ENCODE data around the gene ILKAP. TPM values are rescaled to one million over a fixed set of nuclear protein-coding genes. Genes with fewer than 3 reads are reported as not detected.

The ILKAP gene
- polyA plus RNA-seq, 3 donors, result 23.2 to 44.2 (median 29.3) TPM

GRCh38 chr2:238122287-238123217 is 80.9 kb downstream of the ILKAP start:
- Histone ChIP-seq H3K9ac (ENCODE audit: insufficient read depth, low read length, poor library complexity, severe bottlenecking) (no peak overlapping the region), H3K27me3 (ENCODE audit: control insufficient read depth in 2 of 2, insufficient read depth in 2 of 2, low read length in 2 of 2) (peaks cover 0 to 3% of the 10 kb centered on the region in 2 donors), H3K4me3 (replicated peaks in 1 of 3; ENCODE audit: low read depth in 2 of 3, low read length in 3 of 3) (no peak overlapping the region), H3K79me2 (ENCODE audit: insufficient read depth, low read length) (no peaks in the 10 kb centered on the region), H3K4me2 (replicated peaks; ENCODE audit: extremely low read depth, low read length, poor library complexity, severe bottlenecking) (no peak overlapping the region), H3K27ac (ENCODE audit: low read depth in 1 of 2, low read length in 2 of 2) (no peak overlapping the region), H3K36me3 (replicated peaks in 1 of 2; ENCODE audit: control insufficient read depth in 1 of 2, insufficient read depth in 2 of 2, low read length in 2 of 2) (no peaks in the 10 kb centered on the region), H2AFZ (ENCODE audit: insufficient read depth, low read depth, low read length, poor library complexity, severe bottlenecking) (no peak overlapping the region), H4K20me1 (ENCODE audit: insufficient read depth, low read length) (no peaks in the 10 kb centered on the region), H3K9me3 (replicated peaks in 1 of 2; ENCODE audit: control insufficient read depth in 1 of 2, insufficient read depth in 1 of 2, low read length in 2 of 2) (no peaks in the 10 kb centered on the region), H3K4me1 (ENCODE audit: control insufficient read depth in 1 of 2, insufficient read depth in 2 of 2, low read length in 2 of 2) (peaks cover 0 to 3% of the 10 kb centered on the region in 2 donors)
- no peaks in the 10 kb centered on the region for H3K4me1 Mint-ChIP-seq
- H3K36me3 Mint-ChIP-seq, result no peaks in the 10 kb centered on the region
- intact Hi-C loops (cut with micrococcal nuclease), result no loop called here
- H3K4me3 Mint-ChIP-seq, result no peak overlapping the region
- H3K27ac Mint-ChIP-seq, result no peak overlapping the region
- WGBS (ENCODE audit: insufficient coverage), result 95% methylated on average over 24 of the region's 29 CpGs
- DNase-seq, result no peak
- TF ChIP-seq CTCF (IDR thresholded peaks at IDR 0.05), result no peak
- peaks cover 0 to 4% (median 0%) of the 10 kb centered on the region in 7 donors for H3K9me3 Mint-ChIP-seq
- H3K27me3 Mint-ChIP-seq (ENCODE audit: low read depth in 3 of 3), result peaks cover 8 to 18% (median 15%) of the 10 kb centered on the region in 3 donors

- Histone ChIP-seq H3K4me2 (replicated peaks; ENCODE audit: extremely low read depth, low read length, poor library complexity, severe bottlenecking) (no peak overlapping the region), H3K4me3 (replicated peaks in 1 of 3; ENCODE audit: low read depth in 2 of 3, low read length in 3 of 3) (no peak overlapping the region), H3K27ac (ENCODE audit: low read depth in 1 of 2, low read length in 2 of 2) (no peak overlapping the region), H3K36me3 (replicated peaks in 1 of 2; ENCODE audit: control insufficient read depth in 1 of 2, insufficient read depth in 2 of 2, low read length in 2 of 2) (no peaks in the 10 kb centered on the region), H3K9ac (ENCODE audit: insufficient read depth, low read length, poor library complexity, severe bottlenecking) (no peak overlapping the region), H4K20me1 (ENCODE audit: insufficient read depth, low read length) (no peaks in the 10 kb centered on the region), H3K27me3 (ENCODE audit: control insufficient read depth in 2 of 2, insufficient read depth in 2 of 2, low read length in 2 of 2) (peaks cover 0 to 3% of the 10 kb centered on the region in 2 donors), H2AFZ (ENCODE audit: insufficient read depth, low read depth, low read length, poor library complexity, severe bottlenecking) (no peak overlapping the region), H3K4me1 (ENCODE audit: control insufficient read depth in 1 of 2, insufficient read depth in 2 of 2, low read length in 2 of 2) (no peaks in the 10 kb centered on the region), H3K9me3 (replicated peaks in 1 of 2; ENCODE audit: control insufficient read depth in 1 of 2, insufficient read depth in 1 of 2, low read length in 2 of 2) (no peaks in the 10 kb centered on the region), H3K79me2 (ENCODE audit: insufficient read depth, low read length) (no peaks in the 10 kb centered on the region)
- no peak for TF ChIP-seq CTCF (IDR thresholded peaks at IDR 0.05)
- 92% methylated on average over 18 of the region's 27 CpGs for WGBS (ENCODE audit: insufficient coverage)
- Mint-ChIP-seq H3K27ac (no peak overlapping the region), H3K4me3 (no peak overlapping the region), H3K36me3 (no peaks in the 10 kb centered on the region), H3K4me1 (no peaks in the 10 kb centered on the region), H3K9me3 (peaks cover 0 to 4% (median 1%) of the 10 kb centered on the region in 7 donors), H3K27me3 (ENCODE audit: low read depth in 3 of 3) (peaks cover 10 to 20% (median 17%) of the 10 kb centered on the region in 3 donors)
- intact Hi-C loops (cut with micrococcal nuclease), result no loop called here
- DNase-seq, result no peak
Measured at GRCh38 chr2:238121511-238122286, 81.8 kb downstream of the ILKAP start.

Measured in CD14-positive monocyte (primary cell).